VCaP (cell line): ENCODE data around the gene USP1.

ENCODE experiments used
- H3K27ac ChIP-seq: fragments of 450-650 bp; 2 replicates; pipeline ENCODE4 v1.5.1; 2017
- CTCF ChIP-seq: fragments of 450-650 bp; conservative IDR thresholded peaks from 2 replicates; pipeline ENCODE4 v1.5.1; 2017; ENCODE audit warnings: mild to moderate bottlenecking, moderate library complexity

USP1 gene

GRCh38 chr1:62457955-62458354 is 21.1 kb downstream of the USP1 start:
- TF ChIP-seq CTCF, result no peak
- no peak overlapping the region for H3K27ac ChIP-seq

- no peak for TF ChIP-seq CTCF
These were observed 25.5 kb downstream of the USP1 start for GRCh38 chr1:62462370-62462769.

GRCh38 chr1:62467092-62467491 is 30.2 kb downstream of the USP1 start:
- TF ChIP-seq CTCF, result no peak
- no peak overlapping the region for H3K27ac ChIP-seq

More at GRCh38 chr1:62462370-62462769, 25.5 kb downstream of the USP1 start:
- no peak overlapping the region for H3K27ac ChIP-seq

GRCh38 chr1:62476525-62477219 is 39.8 kb downstream of the USP1 start:
- TF ChIP-seq CTCF, result no peak
- H3K27ac ChIP-seq, result no peak overlapping the region

- H3K27ac ChIP-seq, result no peak overlapping the region
- no peak for TF ChIP-seq CTCF
These were observed 44.8 kb downstream of the USP1 start for GRCh38 chr1:62481681-62482080.

- no peak overlapping the region for H3K27ac ChIP-seq
These were observed 48.1 kb downstream of the USP1 start for GRCh38 chr1:62484824-62485468.

GRCh38 chr1:62487956-62488355 is 51.1 kb downstream of the USP1 start:
- H3K27ac ChIP-seq, result no peak overlapping the region
- no peak for TF ChIP-seq CTCF

More at GRCh38 chr1:62484824-62485468, 48.1 kb downstream of the USP1 start:
- no peak for TF ChIP-seq CTCF
